Measurements from ENCODE around the gene PSMD11. TPM values are rescaled to one million over a fixed set of nuclear protein-coding genes. Genes with fewer than 3 reads are reported as not detected.

Gene PSMD11
- total RNA-seq, 1 experiment from 2014 or later, result 169 TPM

- peak overlapping the region in 1 of 2 experiments; percentile 51; a peak in 1 of 5 replicates for H3K4me3 Mint-ChIP-seq
- H3K14ac ChIP-seq (ENCODE audit: insufficient read depth, low read length), result no peak overlapping the region
- H2BK20ac ChIP-seq (ENCODE audit: low read depth, low read length, poor library complexity, severe bottlenecking), result no peak overlapping the region
- no peak overlapping the region for H4K8ac ChIP-seq (replicated peaks; ENCODE audit: insufficient read length, low read depth, low read length)
- H3K4me1 ChIP-seq (ENCODE audit: insufficient read depth, low read length), result peaks cover 10% of the 10 kb centered on the region; the same call in 1 of the 2 replicates
- H4K20me1 ChIP-seq (ENCODE audit: control insufficient read depth, insufficient read depth, insufficient read length), result no peaks in the 10 kb centered on the region
- no peak overlapping the region for H3K27ac ChIP-seq (ENCODE audit: insufficient read length, low read depth, low read length)
- H3K27ac Mint-ChIP-seq, result no peak overlapping the region; a peak in 1 of 7 replicates
- peaks cover 28 to 47% (median 45%) of the 10 kb centered on the region in 3 experiments for H3K36me3 Mint-ChIP-seq (ENCODE audit: insufficient read depth in 1 of 3, low read depth in 3 of 3)
- H3K4me1 Mint-ChIP-seq, result peaks cover 39 to 58% of the 10 kb centered on the region in 2 experiments
- no peak overlapping the region for H4K91ac ChIP-seq (ENCODE audit: insufficient read length, low read depth, low read length)
- no peak overlapping the region for H3K9ac ChIP-seq (ENCODE audit: extremely low read depth, insufficient read length, low read length)
- no peaks in the 10 kb centered on the region; a peak in 1 of 5 replicates for H3K9me3 Mint-ChIP-seq
- no peak overlapping the region for H4K5ac ChIP-seq (ENCODE audit: insufficient read length, low read depth, low read length)
- H3K27me3 Mint-ChIP-seq (ENCODE audit: low read depth), result peaks cover 1% of the 10 kb centered on the region
- H3K79me2 ChIP-seq (ENCODE audit: insufficient read depth, low read length), result no peaks in the 10 kb centered on the region
- H3K23ac ChIP-seq (ENCODE audit: insufficient read length, low read depth, low read length), result no peak overlapping the region
- H2BK120ac ChIP-seq (ENCODE audit: low read depth, low read length, poor library complexity, severe bottlenecking), result no peak overlapping the region
- DNase-seq, result no peak
- H2BK12ac ChIP-seq (ENCODE audit: insufficient read length, low read depth, low read length), result no peak overlapping the region
- no peak overlapping the region for H2AK5ac ChIP-seq (ENCODE audit: insufficient read length, low read length)
- no peak overlapping the region for H2BK5ac ChIP-seq (ENCODE audit: insufficient read length, low read length)
- H2BK15ac ChIP-seq (ENCODE audit: low read depth, low read length), result no peak overlapping the region
- H3K9me3 ChIP-seq (ENCODE audit: control insufficient read depth, low read depth, low read length), result no peaks in the 10 kb centered on the region
- H2AFZ ChIP-seq (ENCODE audit: low read length), result no peak overlapping the region
- H3K56ac ChIP-seq (ENCODE audit: insufficient read length, low read depth, low read length), result no peak overlapping the region
- H3K79me1 ChIP-seq (ENCODE audit: insufficient read depth, low read depth, low read length, poor library complexity, severe bottlenecking), result peaks cover 3% of the 10 kb centered on the region
- no peak overlapping the region for H3T11ph ChIP-seq (ENCODE audit: low read length)
- H3K18ac ChIP-seq (ENCODE audit: insufficient read length, low read depth, low read length), result no peak overlapping the region
- no peaks in the 10 kb centered on the region for H3K27me3 ChIP-seq (ENCODE audit: insufficient read depth, low read length)
- no CpG with 5 or more reads among the region's 11 CpGs for WGBS (ENCODE audit: extremely low coverage, insufficient read length, low lambda C conversion rate)
- H3K23me2 ChIP-seq (ENCODE audit: insufficient read length, low read depth, low read length, poor library complexity, severe bottlenecking), result peaks cover 12% of the 10 kb centered on the region
- H3K4ac ChIP-seq (ENCODE audit: low read depth, low read length), result no peak overlapping the region
- no peak for TF ChIP-seq CTCF (conservative IDR thresholded peaks at IDR 0.05)
- H3K4me2 ChIP-seq (ENCODE audit: insufficient read depth, insufficient read length, low read length), result no peak overlapping the region
Observed at GRCh38 chr17:32484628-32485027, 40.3 kb downstream of the PSMD11 start.
